ENCODE measurements around the gene IGFBP3. TPM values are rescaled to one million over a fixed set of nuclear protein-coding genes. Genes with fewer than 3 reads are reported as not detected.

The IGFBP3 gene
- total and polyA plus RNA-seq, 2 donors from 2014 or later, result 50.5 to 193 TPM

- FAIRE-seq, result no peak
- H3K36me3 ChIP-seq (ENCODE audit: control insufficient read depth in 2 of 3, insufficient read depth in 3 of 3, low read length in 3 of 3), result no peaks in the 10 kb centered on the region
Observed at GRCh38 chr7:45885264-45885882, 35.7 kb downstream of the IGFBP3 start.

DNA sequence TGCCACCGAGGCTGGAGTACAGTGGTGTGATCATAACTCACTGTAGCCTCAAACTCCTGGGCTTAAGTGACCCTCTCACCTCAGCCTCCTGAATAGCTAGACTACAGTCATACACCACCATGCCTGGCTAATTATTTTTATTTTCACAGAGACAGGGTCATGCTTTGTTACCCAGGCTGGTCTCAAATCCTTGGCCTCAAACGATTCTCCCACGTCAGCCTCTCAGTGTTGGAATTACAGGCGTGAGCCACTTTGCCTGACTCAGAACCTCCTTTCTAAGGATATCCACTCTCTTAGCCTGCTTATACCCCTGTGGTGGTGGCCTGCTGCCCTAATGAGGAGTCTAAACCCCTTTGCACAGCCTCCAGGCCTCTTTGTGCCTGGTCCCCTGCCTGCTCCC, 36.9 kb downstream of the IGFBP3 start:
- Histone ChIP-seq H3K4me1 (ENCODE audit: control insufficient read depth in 2 of 3, insufficient read depth in 2 of 3, low read depth in 1 of 3, low read length in 3 of 3) (peaks cover 0 to 8% (median 0%) of the 10 kb centered on the region in 3 donors), H3K9ac (ENCODE audit: low read length in 3 of 3) (no peak overlapping the region), H3K27me3 (ENCODE audit: control insufficient read depth, insufficient read depth, low read length) (peaks cover 10% of the 10 kb centered on the region), H3K36me3 (ENCODE audit: control insufficient read depth in 2 of 3, insufficient read depth in 3 of 3, low read length in 3 of 3) (no peaks in the 10 kb centered on the region), H3K9me3 (ENCODE audit: control insufficient read depth in 2 of 3, insufficient read depth in 1 of 3, low read length in 3 of 3) (no peaks in the 10 kb centered on the region), H3K4me3 (ENCODE audit: low read length in 3 of 3) (no peak overlapping the region), H3K27ac (ENCODE audit: low read depth in 2 of 2, low read length in 2 of 2) (no peak overlapping the region)
- TF ChIP-seq CTCF (IDR thresholded peaks at IDR 0.05; ENCODE audit: borderline replicate concordance, extremely low read depth, insufficient read depth), result no peak
- peak in 1 of 5 donors; percentile 10 for DNase-seq
- intact Hi-C loops (cut with DNase I), result no loop called here
- no peak for FAIRE-seq

More at GRCh38 chr7:45885264-45885882, 35.7 kb downstream of the IGFBP3 start:
- no peak overlapping the region for H3K27ac ChIP-seq (ENCODE audit: low read depth in 2 of 2, low read length in 2 of 2)
- H3K9me3 ChIP-seq (ENCODE audit: control insufficient read depth in 2 of 3, insufficient read depth in 1 of 3, low read length in 3 of 3), result no peaks in the 10 kb centered on the region
- H3K9ac ChIP-seq (ENCODE audit: low read length in 3 of 3), result no peak overlapping the region
- peaks cover 13% of the 10 kb centered on the region for H3K27me3 ChIP-seq (ENCODE audit: control insufficient read depth, insufficient read depth, low read length)
- H3K4me3 ChIP-seq (ENCODE audit: low read length in 3 of 3), result no peak overlapping the region
- DNase-seq, result peak in 4 of 5 donors; percentile 61 to 77 (median 70)
- intact Hi-C loops (cut with DNase I), result no loop called here
- no peak for TF ChIP-seq CTCF (IDR thresholded peaks at IDR 0.05; ENCODE audit: borderline replicate concordance, extremely low read depth, insufficient read depth)
- peaks cover 0 to 8% (median 0%) of the 10 kb centered on the region in 3 donors for H3K4me1 ChIP-seq (ENCODE audit: control insufficient read depth in 2 of 3, insufficient read depth in 2 of 3, low read depth in 1 of 3, low read length in 3 of 3)

DNA sequence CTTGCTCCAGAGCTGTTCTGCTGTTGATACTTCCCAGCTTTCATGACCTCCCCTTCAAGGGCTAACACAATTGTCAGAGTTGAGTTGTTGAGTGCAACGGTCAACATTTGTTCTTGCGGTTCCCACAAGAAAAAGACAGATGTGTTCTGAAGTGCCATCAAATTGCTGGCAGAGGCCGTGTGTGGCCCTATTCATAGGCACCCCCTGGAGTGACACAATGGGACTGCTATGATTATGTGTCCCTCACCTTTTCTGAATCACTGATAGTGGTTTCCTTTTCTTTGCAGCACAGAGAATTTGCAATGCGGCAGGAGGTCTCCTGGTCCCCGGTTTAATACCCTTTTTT, 38.6 kb downstream of the IGFBP3 start:
- H3K9ac ChIP-seq (ENCODE audit: low read length in 3 of 3), result no peak overlapping the region
- peaks cover 3% of the 10 kb centered on the region for H3K27me3 ChIP-seq (ENCODE audit: control insufficient read depth, insufficient read depth, low read length)
- no peaks in the 10 kb centered on the region for H3K36me3 ChIP-seq (ENCODE audit: control insufficient read depth in 2 of 3, insufficient read depth in 3 of 3, low read length in 3 of 3)
- H3K27ac ChIP-seq (ENCODE audit: low read depth in 2 of 2, low read length in 2 of 2), result no peak overlapping the region
- no peak overlapping the region for H3K4me3 ChIP-seq (ENCODE audit: low read length in 3 of 3)
- H3K4me1 ChIP-seq (ENCODE audit: control insufficient read depth in 2 of 3, insufficient read depth in 2 of 3, low read depth in 1 of 3, low read length in 3 of 3), result no peaks in the 10 kb centered on the region
- no peak for TF ChIP-seq CTCF (IDR thresholded peaks at IDR 0.05; ENCODE audit: borderline replicate concordance, extremely low read depth, insufficient read depth)
- no peak for DNase-seq
- no peak for FAIRE-seq
- H3K9me3 ChIP-seq (ENCODE audit: control insufficient read depth in 2 of 3, insufficient read depth in 1 of 3, low read length in 3 of 3), result peaks cover 0 to 3% (median 0%) of the 10 kb centered on the region in 3 donors
- intact Hi-C loops (cut with DNase I), result no loop called here
